Pancreas (tissue), 10 donors: ENCODE results near the gene HIBCH. TPM values are rescaled to one million over a fixed set of nuclear protein-coding genes. Genes with fewer than 3 reads are reported as not detected.
"Not testable (repeated sequence)": the region's sequence is repeated elsewhere in the genome, so short reads cannot be mapped to it uniquely, and the experiment has no call there.

Experiments
- ATAC-seq, 4 donors: fragments of 200-7000 bp; cut with Tn5 transposase; one replicate each; pipeline versions ENCODE4 v1.8.0 to v1.9.1; 2020; ENCODE audit warnings: mild to moderate bottlenecking in 4 of 4, moderate library complexity in 4 of 4
- DNase-seq, 6 donors: peaks; one replicate each; pipeline ENCODE4 v3.0.0-alpha.2; 2020
- FAIRE-seq: peaks from 2 replicates; lab custom pipeline; 2012; peaks lifted over from hg19 to GRCh38; lab: Jason Lieb, UNC
- H3K27ac ChIP-seq, 4 donors: fragments of 200-600 bp; sonication (generic); 1 replicate in 3 of 4; 2 replicates in 1 of 4; pipeline versions ENCODE4 v1.5.0 to v1.8.0; 2020
- H3K27me3 ChIP-seq, 4 donors: fragments of 200-600 bp; one replicate each; pipeline ENCODE4 v1.8.0; 2021
- H3K36me3 ChIP-seq, 3 donors: fragments of 200-600 bp; sonication (generic) in 1 of 3; one replicate each; pipeline versions ENCODE4 v1.5.0 to v1.8.0; 2020 to 2021
- H3K4me1 ChIP-seq, 3 donors: fragments of 200-600 bp; one replicate each; pipeline ENCODE4 v1.8.0; 2021
- H3K4me3 ChIP-seq, 4 donors: fragments of 200-600 bp; sonication (generic) in 2 of 4; one replicate each; pipeline versions ENCODE4 v1.5.0 to v1.8.0; 2020 to 2021
- H3K9me3 ChIP-seq, 4 donors: fragments of 200-600 bp; one replicate each; pipeline ENCODE4 v1.8.0; 2021
- WGBS, 2 donors: extraction: QIAGEN DNeasy Blood & Tissue Kit; methylation state at CpG; one replicate each; pipeline ENCODE4 v1.1.7; 2013; 5-methylcytosine and 5-hydroxymethylcytosine counted together
- intact Hi-C, 3 donors: fragments of 100-400 bp; cut with DNase I; formaldehyde crosslinking; loops; one replicate each; pipeline versions ENCODE4 v1.11.1 to v1.14.2; 2022
- polyA plus RNA-seq, 2 donors: library from polyadenylated mRNA; stranded (reverse); fragments of 200-250 nt; gene quantifications; one replicate each; pipeline ENCODE4 v1.2.3, GENCODE V29; 2013
- total RNA-seq, 6 donors: library from RNA; stranded (reverse); fragmentation: NEBNext Ultra II Directional in 4 of 6; extraction: Animal tissue kit (Norgen Biotek cat#: 25700) in 4 of 6; gene quantifications; one replicate each; pipeline versions ENCODE4 v1.2.1 to v1.2.4, GENCODE V29; 2021 to 2023
- TF ChIP-seq, protein P1 (sequence below), 4 donors: fragments of 200-600 bp; sonication (generic) in 3 of 4; IDR thresholded peaks; one replicate each; pipeline versions ENCODE4 v1.5.0 to v1.8.0; 2021; ENCODE audit warnings: antibody characterized with exemption in 4 of 4
- donor health status: healthy with polysubstance abuse.
- donor health status: DM: no; HTN: no; CAD: no; lungs with moderate emphysema.
- donor health status: DM: no; HTN: no; CAD: no.
- donor health status: control.
- donor health status: control.
- donor health status: Bipolar disorder and iron deficiency.
- donor health status: DM: yes; HTN: yes; CAD: no.
- donor health status: DM: no; HTN: no; CAD: no.
- donor health status: DM: no; HTN: no; CAD: no.
- donor health status: DM: yes; HTN: yes; CAD: no.

Gene HIBCH
- total and polyA plus RNA-seq, 8 donors = 7.6 to 29.3 (median 21.1) TPM

DNA sequence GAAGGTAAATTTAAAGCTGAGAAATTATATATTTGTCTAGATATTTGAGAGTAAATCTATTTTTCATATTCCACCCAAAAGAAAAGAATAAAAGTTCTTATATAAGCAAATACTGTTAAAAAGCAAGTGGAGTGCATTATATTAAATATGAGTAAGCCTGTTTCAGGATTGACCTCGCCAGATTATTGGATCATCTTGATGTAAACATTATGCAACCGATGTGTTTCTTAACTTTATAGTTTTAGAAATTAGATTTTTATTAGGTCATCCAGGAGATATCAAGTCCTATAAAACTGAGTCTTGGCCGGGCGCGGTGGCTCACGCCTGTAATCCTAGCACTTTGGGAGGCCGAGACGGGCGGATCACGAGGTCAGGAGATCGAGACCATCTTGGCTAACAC, 156.8 kb downstream of the HIBCH start:
- Histone ChIP-seq H3K4me1 (no peaks in the 10 kb centered on the region), H3K4me3 (no peak overlapping the region), H3K27me3 (no peaks in the 10 kb centered on the region), H3K27ac (no peak overlapping the region), H3K9me3 (no peaks in the 10 kb centered on the region), H3K36me3 (no peaks in the 10 kb centered on the region)
- no peak for DNase-seq
- TF ChIP-seq, protein P1, sequence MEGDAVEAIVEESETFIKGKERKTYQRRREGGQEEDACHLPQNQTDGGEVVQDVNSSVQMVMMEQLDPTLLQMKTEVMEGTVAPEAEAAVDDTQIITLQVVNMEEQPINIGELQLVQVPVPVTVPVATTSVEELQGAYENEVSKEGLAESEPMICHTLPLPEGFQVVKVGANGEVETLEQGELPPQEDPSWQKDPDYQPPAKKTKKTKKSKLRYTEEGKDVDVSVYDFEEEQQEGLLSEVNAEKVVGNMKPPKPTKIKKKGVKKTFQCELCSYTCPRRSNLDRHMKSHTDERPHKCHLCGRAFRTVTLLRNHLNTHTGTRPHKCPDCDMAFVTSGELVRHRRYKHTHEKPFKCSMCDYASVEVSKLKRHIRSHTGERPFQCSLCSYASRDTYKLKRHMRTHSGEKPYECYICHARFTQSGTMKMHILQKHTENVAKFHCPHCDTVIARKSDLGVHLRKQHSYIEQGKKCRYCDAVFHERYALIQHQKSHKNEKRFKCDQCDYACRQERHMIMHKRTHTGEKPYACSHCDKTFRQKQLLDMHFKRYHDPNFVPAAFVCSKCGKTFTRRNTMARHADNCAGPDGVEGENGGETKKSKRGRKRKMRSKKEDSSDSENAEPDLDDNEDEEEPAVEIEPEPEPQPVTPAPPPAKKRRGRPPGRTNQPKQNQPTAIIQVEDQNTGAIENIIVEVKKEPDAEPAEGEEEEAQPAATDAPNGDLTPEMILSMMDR (IDR thresholded peaks at IDR 0.05) = no peak
- 95 to 98% methylated on average over 10 to 11 of the region's 11 CpGs for WGBS, 2 donors
- FAIRE-seq = no peak
- ATAC-seq = no peak
- intact Hi-C loops = no loop called here

DNA sequence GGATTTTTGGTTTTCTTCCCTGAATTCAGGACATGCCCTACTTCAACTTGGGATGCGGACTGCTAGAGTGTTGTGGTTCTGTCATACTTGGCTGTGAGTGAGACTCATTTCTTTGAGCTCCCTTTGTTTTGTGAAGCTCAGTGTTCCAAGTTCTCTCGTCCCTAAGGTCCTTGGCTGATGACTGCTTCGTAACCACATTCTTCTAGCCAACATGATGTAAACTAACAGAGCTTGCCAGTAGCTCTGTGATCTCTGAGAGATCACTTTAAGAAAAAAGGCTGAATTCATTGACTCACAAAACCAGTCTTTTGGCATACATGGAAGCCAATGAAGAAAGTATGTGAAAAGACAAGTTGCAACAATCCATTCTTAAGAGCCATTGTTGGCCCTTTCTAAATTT, 160.2 kb downstream of the HIBCH start:
- H3K4me1 ChIP-seq = no peaks in the 10 kb centered on the region
- H3K27me3 ChIP-seq = no peaks in the 10 kb centered on the region
- no peak overlapping the region for H3K27ac ChIP-seq
- no peaks in the 10 kb centered on the region for H3K36me3 ChIP-seq
- H3K9me3 ChIP-seq = no peaks in the 10 kb centered on the region
- DNase-seq (no peak), ATAC-seq (peak in 2 of 4 donors; percentile 63 to 74), FAIRE-seq (no peak)
- intact Hi-C loops = no loop called here
- H3K4me3 ChIP-seq = no peak overlapping the region
- 84 to 85% methylated on average over 3 of the region's 3 CpGs for WGBS, 2 donors
- TF ChIP-seq, protein P1 (IDR thresholded peaks at IDR 0.05) = no peak

DNA sequence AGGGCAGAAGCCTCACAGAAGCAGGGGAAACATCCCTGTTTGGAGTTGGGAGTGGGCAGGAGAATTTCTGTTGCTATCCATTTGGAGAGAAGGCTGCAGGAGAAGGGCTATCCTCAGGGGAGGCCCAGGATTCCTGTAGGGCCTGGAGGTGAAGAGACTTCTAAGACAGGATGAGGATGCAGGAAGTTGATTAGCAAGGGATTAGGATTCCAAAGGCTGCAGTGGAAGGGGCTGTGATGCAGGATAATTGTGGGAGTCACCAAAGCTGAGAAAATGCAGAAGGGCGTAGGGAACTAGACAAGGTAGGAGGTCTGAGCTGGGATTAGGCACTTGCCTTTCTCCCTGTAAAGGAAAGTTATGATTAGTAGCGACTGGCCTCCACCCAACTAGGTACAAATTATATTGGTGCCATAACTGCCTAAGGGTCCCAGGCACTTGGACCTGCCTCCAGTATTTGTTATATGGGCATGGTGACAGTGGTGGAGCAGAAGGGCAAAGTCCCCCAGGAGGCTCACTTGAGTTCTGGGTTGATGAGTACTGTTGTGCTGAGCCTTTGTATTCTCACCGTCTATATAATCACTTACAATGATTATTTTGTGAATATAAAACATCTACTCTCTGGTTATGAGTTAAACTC, 160.7 kb downstream of the HIBCH start:
- no peaks in the 10 kb centered on the region for H3K4me1 ChIP-seq
- H3K27me3 ChIP-seq = no peaks in the 10 kb centered on the region
- intact Hi-C loops = no loop called here
- H3K36me3 ChIP-seq = no peaks in the 10 kb centered on the region
- DNase-seq (no peak), ATAC-seq (no peak), FAIRE-seq (no peak)
- WGBS, 2 donors = 91 to 96% methylated on average over 3 of the region's 3 CpGs
- no peak overlapping the region for H3K27ac ChIP-seq
- no peaks in the 10 kb centered on the region for H3K9me3 ChIP-seq
- TF ChIP-seq, protein P1 (IDR thresholded peaks at IDR 0.05) = no peak
- H3K4me3 ChIP-seq = no peak overlapping the region

DNA sequence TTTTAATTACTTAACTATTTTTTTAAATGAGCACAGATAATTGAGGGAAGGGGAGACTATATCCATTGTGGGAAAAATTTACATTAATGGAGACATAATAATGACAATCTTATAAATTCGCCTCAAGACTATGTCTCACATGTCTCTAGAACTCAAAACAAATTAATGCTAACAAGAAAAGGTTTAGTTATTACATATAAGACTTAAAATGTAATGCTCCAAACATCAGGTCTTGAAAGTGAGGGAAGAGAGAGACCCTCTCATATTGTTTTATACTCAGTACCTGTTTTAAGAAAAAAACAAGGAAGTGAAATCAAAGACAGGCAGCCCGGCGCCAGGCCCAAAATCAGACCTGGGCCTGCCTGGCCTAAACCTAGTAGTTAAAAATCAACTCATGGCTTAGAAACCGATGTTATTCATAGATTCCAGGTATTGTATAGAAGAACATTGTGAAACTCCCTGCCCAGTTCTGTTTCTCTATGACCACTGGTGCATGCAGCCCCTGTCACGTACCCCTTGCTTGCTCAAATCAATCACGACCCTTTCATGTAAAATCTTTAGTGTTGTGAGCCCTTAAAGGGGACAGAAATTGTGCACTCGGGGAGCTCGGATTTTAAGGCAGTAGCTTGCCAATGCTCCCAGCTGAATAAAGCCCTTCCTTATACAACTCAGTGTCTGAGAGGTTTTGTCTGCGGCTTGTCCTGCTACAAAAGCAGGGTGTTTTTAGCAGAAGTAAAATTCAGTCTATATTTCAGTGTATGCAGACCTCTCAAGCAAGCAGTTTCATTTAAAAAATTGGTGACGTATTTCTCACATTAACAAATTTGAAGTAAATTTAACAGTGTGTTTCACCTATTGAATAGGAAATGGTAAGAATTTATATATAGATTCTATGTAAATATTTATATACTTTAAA, 161.8 kb downstream of the HIBCH start:
- ATAC-seq, H3K27me3 ChIP-seq, H3K4me1 ChIP-seq, H3K9me3 ChIP-seq, H3K4me3 ChIP-seq, intact Hi-C loops, FAIRE-seq, DNase-seq, H3K27ac ChIP-seq, H3K36me3 ChIP-seq: not testable (repeated sequence)
- WGBS, 2 donors = 74 to 77% methylated on average over 10 of the region's 10 CpGs

DNA sequence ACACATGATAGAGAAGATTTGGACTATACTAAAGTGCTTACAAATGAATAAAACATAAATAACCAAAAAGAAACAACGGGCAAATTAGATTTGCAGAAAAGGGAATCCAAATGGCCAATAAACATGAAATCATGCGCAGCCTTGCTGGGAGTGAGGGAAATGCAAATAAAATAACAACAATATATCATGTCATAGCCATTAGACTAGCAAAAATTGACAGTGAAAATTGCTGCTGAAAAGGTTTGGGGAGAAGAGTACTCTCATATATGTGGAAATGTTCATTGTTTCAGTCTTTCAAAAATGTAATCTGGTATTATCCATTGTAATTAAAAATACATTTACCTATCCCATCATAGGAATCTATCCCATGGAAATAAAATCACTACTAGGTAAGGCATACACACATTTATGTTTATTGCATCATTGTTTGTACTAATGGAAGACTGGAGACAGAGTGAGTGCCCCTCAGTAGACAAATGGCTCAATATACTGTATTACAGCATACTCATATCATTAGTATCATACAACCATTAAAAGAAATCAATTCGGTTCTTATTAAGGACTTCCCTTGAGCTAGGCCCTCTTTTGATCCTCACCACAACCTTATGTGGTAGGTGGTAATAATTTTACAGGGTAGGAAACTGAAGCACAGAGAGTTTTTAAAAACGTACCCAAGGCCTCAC, 163.0 kb downstream of the HIBCH start:
- Histone ChIP-seq H3K27me3 (no peaks in the 10 kb centered on the region), H3K4me3 (no peak overlapping the region), H3K36me3 (no peaks in the 10 kb centered on the region), H3K27ac (no peak overlapping the region), H3K9me3 (no peaks in the 10 kb centered on the region), H3K4me1 (no peaks in the 10 kb centered on the region)
- 81 to 87% methylated on average over 4 of the region's 4 CpGs for WGBS, 2 donors
- FAIRE-seq (no peak), DNase-seq (no peak), ATAC-seq (no peak)
- TF ChIP-seq, protein P1 (IDR thresholded peaks at IDR 0.05) = no peak
- intact Hi-C loops = no loop called here
